Measurements from ENCODE around the gene LRRC51. TPM values are rescaled to one million over a fixed set of nuclear protein-coding genes. Genes with fewer than 3 reads are reported as not detected.

Gene LRRC51
- total RNA-seq, 1 donor from 2014 or later: 7.8 TPM

- no peak for DNase-seq (ENCODE audit: extremely low read depth, low read depth, low spot score)
Observed at GRCh38 chr11:72069787-72070251, 10.8 kb upstream of the LRRC51 start.

GRCh38 chr11:72070491-72070890, 10.2 kb upstream of the LRRC51 start:
- no peak for DNase-seq (ENCODE audit: extremely low read depth, low read depth, low spot score)

GRCh38 chr11:72072348-72072747, 8.3 kb upstream of the LRRC51 start:
- no peak for DNase-seq (ENCODE audit: extremely low read depth, low read depth, low spot score)

- DNase-seq (ENCODE audit: extremely low read depth, low read depth, low spot score): no peak
Observed at GRCh38 chr11:72075109-72075508, 5.5 kb upstream of the LRRC51 start.

- no peak for DNase-seq (ENCODE audit: extremely low read depth, low read depth, low spot score)
Observed at GRCh38 chr11:72075756-72076155, 4.9 kb upstream of the LRRC51 start.

- DNase-seq (ENCODE audit: extremely low read depth, low read depth, low spot score): no peak
Observed at GRCh38 chr11:72078477-72078876, 2.2 kb upstream of the LRRC51 start.

- DNase-seq (ENCODE audit: extremely low read depth, low read depth, low spot score): no peak
Observed at GRCh38 chr11:72079819-72080325, 778 bp upstream of the LRRC51 start.

GRCh38 chr11:72081184-72081644, 564 bp downstream of the LRRC51 start:
- DNase-seq (ENCODE audit: extremely low read depth, low read depth, low spot score): no peak

- DNase-seq (ENCODE audit: extremely low read depth, low read depth, low spot score): no peak
Observed at GRCh38 chr11:72081821-72082453, 1.3 kb downstream of the LRRC51 start.

- no peak for DNase-seq (ENCODE audit: extremely low read depth, low read depth, low spot score)
Observed at GRCh38 chr11:72083414-72083813, 2.8 kb downstream of the LRRC51 start.

GRCh38 chr11:72084076-72084475, 3.4 kb downstream of the LRRC51 start:
- no peak for DNase-seq (ENCODE audit: extremely low read depth, low read depth, low spot score)

GRCh38 chr11:72084965-72085364, 4.3 kb downstream of the LRRC51 start:
- DNase-seq (ENCODE audit: extremely low read depth, low read depth, low spot score): no peak

GRCh38 chr11:72085621-72086351, 5.1 kb downstream of the LRRC51 start:
- no peak for DNase-seq (ENCODE audit: extremely low read depth, low read depth, low spot score)

- no peak for DNase-seq (ENCODE audit: extremely low read depth, low read depth, low spot score)
Observed at GRCh38 chr11:72088076-72088808, 7.6 kb downstream of the LRRC51 start.

- DNase-seq (ENCODE audit: extremely low read depth, low read depth, low spot score): no peak
Observed at GRCh38 chr11:72091292-72091691, 10.6 kb downstream of the LRRC51 start.

GRCh38 chr11:72098741-72099140, 18.1 kb downstream of the LRRC51 start:
- DNase-seq (ENCODE audit: extremely low read depth, low read depth, low spot score): no peak

GRCh38 chr11:72100009-72100408, 19.4 kb downstream of the LRRC51 start:
- no peak for DNase-seq (ENCODE audit: extremely low read depth, low read depth, low spot score)

- no peak for DNase-seq (ENCODE audit: extremely low read depth, low read depth, low spot score)
Observed at GRCh38 chr11:72100462-72100861, 19.8 kb downstream of the LRRC51 start.

GRCh38 chr11:72102162-72102561, 21.5 kb downstream of the LRRC51 start:
- DNase-seq (ENCODE audit: extremely low read depth, low read depth, low spot score): no peak

- DNase-seq (ENCODE audit: extremely low read depth, low read depth, low spot score): no peak
Observed at GRCh38 chr11:72102631-72102945, 21.9 kb downstream of the LRRC51 start.

- peak; percentile 96 for DNase-seq (ENCODE audit: extremely low read depth, low read depth, low spot score)
Observed at GRCh38 chr11:72102946-72103753, 22.5 kb downstream of the LRRC51 start, which contains the start of gene LAMTOR1. Gene LAMTOR1 (minus strand): TSS chr11:72103297. CDS start chr11:72103224, 73 bp downstream.
